Calu3 (cell line): ENCODE results near the gene TUT4. TPM values are rescaled to one million over a fixed set of nuclear protein-coding genes. Genes with fewer than 3 reads are reported as not detected.

Experiments
- BruUV-seq: library from RNA; stranded (reverse); fragments of 400-500 nt; replicated peaks from 2 replicates; lab custom pipeline; 2021; lab: Mats Ljungman, UMichigan
- CTCF ChIA-PET: fragments of 300-600 bp; sonication (Branson Sonifier 250); formaldehyde crosslinking; loops from one replicate; lab custom pipeline; 2022; ENCODE audit warnings: antibody characterized with exemption; lab: Charles Lee
- DNase-seq: peaks from one replicate; pipeline ENCODE4 v3.0.0; 2022
- H3K27ac Mint-ChIP-seq: one replicate; pipeline ENCODE4 v1.8.0; 2022; ENCODE audit warnings: mixed read lengths; ENCODE audit not compliant: unreplicated experiment
- H3K27me3 Mint-ChIP-seq: one replicate; pipeline ENCODE4 v1.8.0; 2022; ENCODE audit warnings: mixed read lengths; ENCODE audit not compliant: unreplicated experiment
- H3K36me3 Mint-ChIP-seq: one replicate; pipeline ENCODE4 v1.8.0; 2022; ENCODE audit warnings: mild to moderate bottlenecking, moderate library complexity, mixed read lengths; ENCODE audit not compliant: insufficient read depth, unreplicated experiment
- H3K4me1 Mint-ChIP-seq: one replicate; pipeline ENCODE4 v1.8.0; 2022; ENCODE audit warnings: mild to moderate bottlenecking, low read depth, mixed read lengths; ENCODE audit not compliant: unreplicated experiment
- H3K4me3 Mint-ChIP-seq: one replicate; pipeline ENCODE4 v1.8.0; 2022; ENCODE audit warnings: mild to moderate bottlenecking, low read depth, moderate library complexity, mixed read lengths; ENCODE audit not compliant: unreplicated experiment
- H3K9me3 Mint-ChIP-seq: one replicate; pipeline ENCODE4 v1.8.0; 2022; ENCODE audit warnings: low read depth, mixed read lengths; ENCODE audit not compliant: unreplicated experiment
- intact Hi-C: fragments of 100-400 bp; cut with micrococcal nuclease; formaldehyde crosslinking; loops from one replicate; pipeline ENCODE4 v1.10.0; 2022; ENCODE audit not compliant: unreplicated experiment
- total RNA-seq: library from RNA; stranded (reverse); gene quantifications from 2 replicates; pipeline ENCODE4 v1.2.3, GENCODE V29; 2022
- TF ChIP-seq, protein P1 (sequence below): fragments of 200-600 bp; IDR thresholded peaks from one replicate; pipeline ENCODE4 v1.8.0; 2022; ENCODE audit warnings: antibody characterized with exemption; ENCODE audit not compliant: unreplicated experiment

Gene TUT4
- total RNA-seq, 1 experiment from 2014 or later = 55.9 TPM

DNA sequence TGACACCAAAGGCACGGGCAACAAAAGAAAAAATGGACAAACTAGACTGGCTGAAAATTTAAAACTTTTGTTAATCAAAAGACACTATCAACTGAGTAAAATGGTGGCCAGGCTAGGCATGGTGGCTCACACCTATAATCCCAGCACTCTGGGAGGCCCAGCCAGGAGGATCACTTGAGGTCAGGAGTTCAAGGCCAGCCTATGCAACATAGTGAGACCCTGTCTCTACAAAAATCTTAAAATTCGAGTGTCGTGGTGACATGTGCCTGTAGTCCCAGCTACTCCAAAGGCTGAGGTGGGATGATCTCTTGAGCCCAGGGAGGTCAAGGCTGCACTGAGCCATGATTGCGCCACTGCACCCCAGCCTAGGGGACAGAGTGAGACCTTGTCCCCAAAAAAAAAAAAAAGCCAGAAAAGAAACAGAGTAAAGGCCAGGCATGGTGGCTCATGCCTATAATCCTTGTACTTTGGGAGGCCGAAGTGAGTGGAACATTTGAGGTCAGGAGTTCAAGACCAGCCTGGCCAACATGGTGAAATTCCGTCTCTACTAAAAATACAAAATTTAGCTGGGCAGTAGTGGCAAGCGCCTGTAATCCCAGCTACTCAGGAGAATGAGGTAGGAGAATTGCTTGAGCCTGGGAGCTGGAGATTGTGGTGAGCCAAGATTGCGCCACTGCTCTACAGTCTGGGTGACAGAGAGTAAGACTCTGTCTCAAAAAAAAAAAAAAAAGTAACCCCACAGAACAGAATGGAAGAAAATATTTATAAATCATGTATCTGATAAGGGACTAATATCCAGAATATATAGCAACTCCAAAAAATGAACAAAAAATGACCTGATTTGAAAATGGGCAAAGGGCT lies 8.0 kb downstream of the TUT4 start:
- Mint-ChIP-seq H3K27ac (no peak overlapping the region), H3K9me3 (peaks cover 2% of the 10 kb centered on the region), H3K36me3 (no peaks in the 10 kb centered on the region), H3K4me3 (no peak overlapping the region), H3K4me1 (peaks cover 14% of the 10 kb centered on the region), H3K27me3 (no peaks in the 10 kb centered on the region)
- BruUV-seq = no TSS peak
- TF ChIP-seq, protein P1, sequence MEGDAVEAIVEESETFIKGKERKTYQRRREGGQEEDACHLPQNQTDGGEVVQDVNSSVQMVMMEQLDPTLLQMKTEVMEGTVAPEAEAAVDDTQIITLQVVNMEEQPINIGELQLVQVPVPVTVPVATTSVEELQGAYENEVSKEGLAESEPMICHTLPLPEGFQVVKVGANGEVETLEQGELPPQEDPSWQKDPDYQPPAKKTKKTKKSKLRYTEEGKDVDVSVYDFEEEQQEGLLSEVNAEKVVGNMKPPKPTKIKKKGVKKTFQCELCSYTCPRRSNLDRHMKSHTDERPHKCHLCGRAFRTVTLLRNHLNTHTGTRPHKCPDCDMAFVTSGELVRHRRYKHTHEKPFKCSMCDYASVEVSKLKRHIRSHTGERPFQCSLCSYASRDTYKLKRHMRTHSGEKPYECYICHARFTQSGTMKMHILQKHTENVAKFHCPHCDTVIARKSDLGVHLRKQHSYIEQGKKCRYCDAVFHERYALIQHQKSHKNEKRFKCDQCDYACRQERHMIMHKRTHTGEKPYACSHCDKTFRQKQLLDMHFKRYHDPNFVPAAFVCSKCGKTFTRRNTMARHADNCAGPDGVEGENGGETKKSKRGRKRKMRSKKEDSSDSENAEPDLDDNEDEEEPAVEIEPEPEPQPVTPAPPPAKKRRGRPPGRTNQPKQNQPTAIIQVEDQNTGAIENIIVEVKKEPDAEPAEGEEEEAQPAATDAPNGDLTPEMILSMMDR = no peak
- intact Hi-C loops = no loop called here
- DNase-seq = no peak
- CTCF ChIA-PET = interaction anchor here (0.7 kb wide), 2 partner anchors 8 to 65 kb away, joined by 3 to 4 read pairs; partner anchors contain the start of gene TUT4

DNA sequence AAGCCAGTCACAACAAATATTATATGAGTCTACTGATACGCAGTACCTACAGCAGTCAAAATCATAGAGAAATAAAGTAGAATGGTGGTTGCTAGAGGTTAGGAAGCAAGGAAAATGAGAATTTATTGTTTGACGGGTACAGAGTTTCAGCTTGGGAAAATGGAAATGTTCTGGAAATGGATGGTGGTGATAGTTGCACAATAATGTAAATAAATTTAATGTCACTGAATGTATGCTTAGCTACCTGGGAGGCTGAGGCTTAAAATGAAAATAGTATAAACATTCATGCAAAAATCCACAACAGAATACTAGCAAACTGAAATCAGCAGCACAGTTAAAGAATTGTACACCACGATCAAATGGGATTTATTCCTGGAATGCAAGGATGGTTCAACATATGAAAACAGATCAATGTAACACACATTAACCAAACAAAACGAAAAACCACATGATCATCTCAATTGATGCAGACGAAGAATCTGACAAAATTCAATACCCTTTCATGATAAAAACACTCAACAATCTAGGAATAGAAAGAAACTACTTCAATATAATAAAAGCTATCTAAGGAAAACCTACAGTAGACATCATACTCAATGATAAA lies 10.7 kb downstream of the TUT4 start:
- Mint-ChIP-seq H3K27me3 (no peaks in the 10 kb centered on the region), H3K27ac (no peak overlapping the region), H3K36me3 (no peaks in the 10 kb centered on the region), H3K9me3 (peaks cover 3% of the 10 kb centered on the region), H3K4me1 (no peaks in the 10 kb centered on the region), H3K4me3 (no peak overlapping the region)
- CTCF ChIA-PET = no interaction called here
- intact Hi-C loops = no loop called here
- BruUV-seq = no TSS peak
- TF ChIP-seq, protein P1 = no peak
- no peak for DNase-seq

DNA sequence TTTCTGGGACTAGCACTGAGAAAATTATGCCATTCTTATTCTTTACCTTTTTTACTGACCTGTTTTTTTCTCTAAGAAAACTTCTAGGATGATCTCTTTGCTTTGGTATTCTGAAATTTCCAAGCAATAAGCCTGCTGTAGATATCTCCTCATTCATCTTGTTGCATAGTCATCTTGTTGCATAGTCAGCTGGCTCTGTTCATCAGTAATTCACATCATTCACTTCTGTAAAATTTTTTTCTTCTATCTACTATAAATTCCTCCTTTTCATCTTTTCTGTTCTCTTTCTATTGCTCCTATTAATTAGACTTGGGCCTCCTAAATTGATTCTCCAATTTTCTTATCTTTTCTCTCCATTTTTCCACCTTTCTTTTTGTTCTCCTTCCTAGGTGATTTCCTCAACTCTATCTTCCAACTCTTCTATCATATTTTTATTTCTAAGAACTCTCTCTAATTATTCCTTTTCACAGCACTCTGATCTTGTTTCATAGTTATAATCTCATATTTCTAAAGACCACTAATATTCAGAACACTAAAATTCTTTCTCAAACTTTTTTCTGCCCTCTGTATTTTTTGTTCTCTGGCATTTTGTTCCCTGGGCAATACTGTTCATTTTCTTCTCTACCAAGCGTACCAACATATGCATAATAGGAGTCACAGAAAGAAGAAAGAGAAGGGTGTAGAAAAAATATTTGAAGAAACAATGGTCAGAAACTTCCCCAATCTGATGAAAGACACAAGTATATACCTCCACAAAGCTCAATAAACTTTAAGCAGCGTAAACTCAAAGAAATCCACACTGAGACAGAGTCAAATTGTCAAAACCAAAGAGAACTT lies 17.7 kb downstream of the TUT4 start:
- H3K36me3 Mint-ChIP-seq = no peaks in the 10 kb centered on the region

DNA sequence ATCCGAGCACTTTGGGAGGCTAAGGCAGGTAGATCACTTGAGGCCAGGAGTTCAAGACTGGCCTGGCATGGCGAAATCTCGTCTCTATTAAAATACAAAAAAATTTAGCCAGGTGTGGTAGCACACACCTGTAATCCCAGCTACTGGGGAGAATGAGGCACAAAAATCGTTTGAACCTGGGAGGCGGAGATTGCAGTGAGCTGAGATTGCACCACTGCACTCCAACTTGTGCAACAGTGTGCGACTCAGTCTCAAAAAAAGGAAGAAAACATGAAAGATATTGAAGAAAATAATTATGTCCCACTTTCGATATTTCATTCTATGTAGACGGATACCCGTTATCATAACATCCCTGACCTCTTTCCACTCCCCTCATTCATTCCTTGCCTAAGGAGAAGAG lies 19.2 kb downstream of the TUT4 start:
- no TSS peak for BruUV-seq
- CTCF ChIA-PET = no interaction called here
- H3K27ac Mint-ChIP-seq = no peak overlapping the region

More for the DNA sequence above, 17.7 kb downstream of the TUT4 start:
- Mint-ChIP-seq H3K27me3 (no peaks in the 10 kb centered on the region), H3K4me1 (peaks cover 9% of the 10 kb centered on the region), H3K9me3 (peaks cover 3% of the 10 kb centered on the region), H3K27ac (no peak overlapping the region), H3K4me3 (no peak overlapping the region)
- no TSS peak for BruUV-seq
- DNase-seq = no peak
- CTCF ChIA-PET = interaction anchor here (0.6 kb wide), 1 partner anchor 68 kb away, joined by 3 read pairs; no protein-coding TSS in a partner anchor
- intact Hi-C loops = no loop called here
- TF ChIP-seq, protein P1 = no peak

More for the DNA sequence above, 19.2 kb downstream of the TUT4 start:
- Mint-ChIP-seq H3K4me3 (no peak overlapping the region), H3K9me3 (peaks cover 3% of the 10 kb centered on the region), H3K4me1 (peaks cover 9% of the 10 kb centered on the region), H3K27me3 (no peaks in the 10 kb centered on the region), H3K36me3 (no peaks in the 10 kb centered on the region)
- DNase-seq = no peak
- intact Hi-C loops = no loop called here
- TF ChIP-seq, protein P1 = no peak
